IMR-90 (cell line): ENCODE results near the gene BCAS3. TPM values are rescaled to one million over a fixed set of nuclear protein-coding genes. Genes with fewer than 3 reads are reported as not detected.

ENCODE experiments used
- ATAC-seq: fragments of 200-7000 bp; cut with Tn5 transposase; 2 replicates; pipeline ENCODE4 v1.9.1; 2020; ENCODE audit warnings: low read depth, mild to moderate bottlenecking, moderate library complexity
- BruUV-seq: library from RNA; stranded (reverse); fragments of 400-500 nt; replicated peaks from 2 replicates; lab custom pipeline; 2021; lab: Mats Ljungman, UMichigan
- CTCF ChIA-PET: fragments of 300-600 bp; formaldehyde crosslinking; extraction: SDS; loops from one replicate; lab custom pipeline; 2021; ENCODE audit warnings: antibody characterized with exemption; lab: Yijun Ruan, JAX
- POLR2A ChIA-PET: fragments of 300-600 bp; sonication (Branson Sonifier 250); formaldehyde crosslinking; loops from one replicate; lab custom pipeline; 2022; ENCODE audit warnings: antibody characterized with exemption; ENCODE audit not compliant: unreplicated experiment; lab: Charles Lee
- DNase-seq: peaks from one replicate; pipeline ENCODE4 v3.0.0; 2013
- H2AFZ ChIP-seq: replicated peaks from 2 replicates; pipeline ENCODE3; 2013; ENCODE audit warnings: low read length, mild to moderate bottlenecking; ENCODE audit not compliant: poor library complexity
- H2AK5ac ChIP-seq: 2 replicates; pipeline ENCODE4 v1.6.1; 2013; ENCODE audit warnings: low read depth, low read length, inconsistent platforms
- H2AK9ac ChIP-seq: replicated peaks from 2 replicates; pipeline ENCODE3; 2013; ENCODE audit warnings: mild to moderate bottlenecking, low read depth, low read length, moderate library complexity; ENCODE audit not compliant: poor library complexity
- H2BK120ac ChIP-seq: 2 replicates; pipeline ENCODE4 v1.6.1; 2013; ENCODE audit warnings: low read depth, low read length, inconsistent platforms
- H2BK15ac ChIP-seq: 3 replicates; pipeline ENCODE4 v1.6.1; 2013; ENCODE audit warnings: low read depth, low read length, inconsistent platforms
- H2BK20ac ChIP-seq: 2 replicates; pipeline ENCODE4 v1.6.1; 2013; ENCODE audit warnings: low read depth, mild to moderate bottlenecking, inconsistent platforms, low read length, moderate library complexity
- H2BK5ac ChIP-seq: 2 replicates; pipeline ENCODE4 v1.6.1; 2013; ENCODE audit warnings: mild to moderate bottlenecking, low read depth, low read length, inconsistent platforms; ENCODE audit not compliant: poor library complexity, severe bottlenecking
- H3K14ac ChIP-seq: replicated peaks from 2 replicates; pipeline ENCODE4 v1.6.1; 2013; ENCODE audit warnings: low read depth, low read length, inconsistent platforms
- H3K18ac ChIP-seq: 2 replicates; pipeline ENCODE4 v1.6.1; 2013; ENCODE audit warnings: low read depth, low read length, control low read depth
- H3K23ac ChIP-seq: 2 replicates; pipeline ENCODE4 v1.6.1; 2013; ENCODE audit warnings: low read depth, low read length, inconsistent platforms
- H3K27ac ChIP-seq: 2 replicates; pipeline ENCODE4 v1.5.1; 2013; ENCODE audit warnings: mild to moderate bottlenecking, control low read depth, low read length; ENCODE audit not compliant: insufficient read depth
- H3K27me3 ChIP-seq: 2 replicates; pipeline ENCODE4 v1.6.1; 2013; ENCODE audit warnings: low read length; ENCODE audit not compliant: control insufficient read depth, insufficient read depth
- H3K36me3 ChIP-seq: 2 replicates; pipeline ENCODE4 v1.6.1; 2013; ENCODE audit warnings: low read length, mixed read lengths; ENCODE audit not compliant: control insufficient read depth, insufficient read depth
- H3K4ac ChIP-seq: 2 replicates; pipeline ENCODE4 v1.6.1; 2013; ENCODE audit warnings: low read depth, low read length, inconsistent platforms
- H3K4me1 ChIP-seq: 2 replicates; pipeline ENCODE4 v1.6.1; 2013; ENCODE audit warnings: low read length, mixed read lengths; ENCODE audit not compliant: control insufficient read depth, insufficient read depth
- H3K4me2 ChIP-seq: 2 replicates; pipeline ENCODE4 v1.6.1; 2013; ENCODE audit warnings: low read depth, mild to moderate bottlenecking, control low read depth, low read length, moderate library complexity
- H3K4me3 ChIP-seq: 2 replicates; pipeline ENCODE4 v1.5.1; 2013; ENCODE audit warnings: low read depth, mild to moderate bottlenecking, control low read depth, low read length, moderate library complexity; ENCODE audit not compliant: insufficient read depth
- H3K56ac ChIP-seq: 2 replicates; pipeline ENCODE4 v1.6.1; 2013; ENCODE audit warnings: low read length, inconsistent platforms; ENCODE audit not compliant: insufficient read depth; ENCODE audit errors: extremely low read depth
- H3K79me1 ChIP-seq, 2 experiments: 2 replicates each; pipeline ENCODE4 v1.6.1; 2013; ENCODE audit warnings: low read length in 2 of 2, inconsistent platforms in 1 of 2, low read depth in 1 of 2
- H3K9ac ChIP-seq: 2 replicates; pipeline ENCODE4 v1.6.1; 2013; ENCODE audit warnings: low read depth, low read length, control low read depth
- H3K9me1 ChIP-seq: 2 replicates; pipeline ENCODE4 v1.6.1; 2013; ENCODE audit warnings: low read length, inconsistent platforms; ENCODE audit not compliant: insufficient read depth
- H3K9me3 ChIP-seq: 2 replicates; pipeline ENCODE4 v1.6.1; 2013; ENCODE audit warnings: low read length; ENCODE audit not compliant: control insufficient read depth, insufficient read depth
- H4K20me1 ChIP-seq: 2 replicates; pipeline ENCODE4 v1.6.1; 2013; ENCODE audit warnings: low read length, inconsistent platforms; ENCODE audit not compliant: insufficient read depth
- H4K5ac ChIP-seq: 2 replicates; pipeline ENCODE4 v1.6.1; 2013; ENCODE audit warnings: mild to moderate bottlenecking, low read depth, low read length, control low read depth
- H4K8ac ChIP-seq, 2 experiments: 2 replicates each; pipeline ENCODE4 v1.6.1; 2013; ENCODE audit warnings: low read depth in 2 of 2, low read length in 2 of 2, control low read depth in 1 of 2, inconsistent platforms in 1 of 2
- H4K91ac ChIP-seq: 2 replicates; pipeline ENCODE4 v1.6.1; 2013; ENCODE audit warnings: low read depth, low read length, inconsistent platforms; ENCODE audit not compliant: insufficient read depth
- CEBPB ChIP-seq: IDR thresholded peaks from 2 replicates; pipeline ENCODE4 v1.6.1; 2012; ENCODE audit warnings: low read depth, low read length, improper control_type of control experiment
- ELK1 ChIP-seq: fragments of 150-350 bp; IDR thresholded peaks from 2 replicates; pipeline ENCODE4 v1.6.1; 2016; ENCODE audit warnings: low read depth, mild to moderate bottlenecking, low read length, moderate library complexity, borderline replicate concordance
- FOS ChIP-seq: fragments of 150-350 bp; IDR thresholded peaks from 2 replicates; pipeline ENCODE4 v1.6.1; 2016; ENCODE audit warnings: low read depth, low read length
- MXI1 ChIP-seq: IDR thresholded peaks from 2 replicates; pipeline ENCODE4 v1.6.1; 2012; ENCODE audit warnings: low read depth, mild to moderate bottlenecking, low read length, moderate library complexity, borderline replicate concordance
- POLR2A ChIP-seq: IDR thresholded peaks from 2 replicates; pipeline ENCODE4 v1.6.1; 2012; ENCODE audit warnings: mild to moderate bottlenecking, low read depth, low read length
- WGBS, 2 experiments: methylation state at CpG; one replicate each; pipeline versions ENCODE4 v1.1.5 to v1.1.7; 2013; ENCODE audit warnings: missing lambda C conversion rate in 2 of 2; ENCODE audit not compliant: insufficient read length in 1 of 2; ENCODE audit errors: extremely low coverage in 2 of 2; 5-methylcytosine and 5-hydroxymethylcytosine counted together
- dilution Hi-C: fragments of 300-500 bp; cut with HindIII; formaldehyde crosslinking; loops from one replicate; pipeline ENCODE4 v1.14.3; 2018; ENCODE audit warnings: low sequenced_read_pairs; ENCODE audit not compliant: unreplicated experiment
- in situ Hi-C: fragments of 300-500 bp; cut with MboI; formaldehyde crosslinking; loops from 3 replicates; pipeline ENCODE4 v1.14.3; 2019; ENCODE audit warnings: low sequenced_read_pairs, inconsistent platforms, mixed read lengths
- intact Hi-C: fragments of 100-400 bp; cut with micrococcal nuclease; formaldehyde crosslinking; loops from 2 replicates; pipeline ENCODE4 v1.10.0; 2022
- polyA plus RNA-seq, 3 experiments: library from polyadenylated mRNA; depleted of rRNA; stranded (reverse); fragments of >200 nt; gene quantifications; 2 replicates each; pipeline ENCODE4 v1.2.3, GENCODE V29; 2012; ENCODE audit warnings: low replicate concordance in 1 of 3
- total RNA-seq: library from RNA; depleted of rRNA; stranded (reverse); fragments of >200 nt; gene quantifications from 2 replicates; pipeline ENCODE4 v1.2.3, GENCODE V29; 2012
- TF ChIP-seq, protein P1 (sequence below): conservative IDR thresholded peaks from 2 replicates; pipeline ENCODE4 v1.5.1; 2012; ENCODE audit warnings: mild to moderate bottlenecking, low read depth, low read length, improper control_type of control experiment

The BCAS3 gene
- total and polyA plus RNA-seq, 2 of the 4 experiments (the other 2 are of a cell fraction): 6.3 to 27.1 TPM

DNA sequence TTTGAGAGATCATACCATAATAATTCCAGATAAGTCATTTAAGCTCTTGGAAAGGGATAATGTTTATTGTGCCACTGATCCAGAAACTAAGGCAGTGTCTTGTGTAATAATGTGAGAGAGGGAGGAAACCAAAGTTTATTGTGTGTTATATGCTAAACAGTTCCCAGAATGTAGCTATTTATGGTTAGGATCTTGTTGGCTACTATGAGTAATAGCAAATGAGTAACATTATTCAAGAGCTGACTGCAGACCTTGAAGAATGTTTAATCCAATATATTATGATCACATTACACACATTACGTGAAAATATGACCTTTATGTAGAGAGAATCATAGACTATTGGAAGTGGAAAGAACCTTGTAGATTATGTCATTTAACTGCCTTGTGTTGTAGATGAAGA is 139.5 kb downstream of the BCAS3 start:
- H3K9ac ChIP-seq: no peak overlapping the region
- POLR2A ChIA-PET: no interaction called here

More for the DNA sequence above, 139.5 kb downstream of the BCAS3 start:
- Histone ChIP-seq H4K20me1 (no peaks in the 10 kb centered on the region), H3K18ac (peak overlapping the region; percentile 37; the same call in 1 of the 2 replicates), H2AK5ac (no peak overlapping the region), H2AK9ac (no peak overlapping the region), H3K4me3 (no peak overlapping the region), H4K91ac (no peak overlapping the region), H3K4me2 (peak overlapping the region; percentile 37; the same call in 1 of the 2 replicates), H3K27ac (no peak overlapping the region), H4K8ac (no peak overlapping the region), H3K27me3 (no peaks in the 10 kb centered on the region), H3K14ac (no peak overlapping the region), H3K9me3 (no peaks in the 10 kb centered on the region), H3K79me1 (peaks cover 0 to 3% of the 10 kb centered on the region in 2 experiments; a peak in 1 of 4 replicates), H4K5ac (no peak overlapping the region), H2BK120ac (peak overlapping the region; percentile 7; the same call in 1 of the 2 replicates), H2BK15ac (no peak overlapping the region), H2AFZ (no peak overlapping the region), H3K9me1 (peaks cover 3% of the 10 kb centered on the region; the same call in 1 of the 2 replicates), H3K4ac (no peak overlapping the region; the same call in 1 of the 2 replicates), H3K4me1 (peaks cover 6% of the 10 kb centered on the region), H2BK20ac (peak overlapping the region; percentile 64; the same call in 1 of the 2 replicates), H2BK5ac (peak overlapping the region; percentile 60), H3K36me3 (no peaks in the 10 kb centered on the region), H3K56ac (no peak overlapping the region), H3K23ac (no peak overlapping the region)
- WGBS, 2 experiments: no CpG with 5 or more reads among the region's 1 CpG
- ATAC-seq: peak; percentile 99
- no TSS peak for BruUV-seq
- CTCF ChIA-PET: interaction anchor here (1.0 kb wide), 1 partner anchor 25 kb away, joined by 6 read pairs; no protein-coding TSS in a partner anchor
- dilution Hi-C loops: no loop called here
- in situ Hi-C loops: no loop called here
- intact Hi-C loops: no loop called here
- 0 out of 2 replicates have a peak, but pooled peaks have one; percentile 32 for TF ChIP-seq FOS
- TF ChIP-seq, protein P1, sequence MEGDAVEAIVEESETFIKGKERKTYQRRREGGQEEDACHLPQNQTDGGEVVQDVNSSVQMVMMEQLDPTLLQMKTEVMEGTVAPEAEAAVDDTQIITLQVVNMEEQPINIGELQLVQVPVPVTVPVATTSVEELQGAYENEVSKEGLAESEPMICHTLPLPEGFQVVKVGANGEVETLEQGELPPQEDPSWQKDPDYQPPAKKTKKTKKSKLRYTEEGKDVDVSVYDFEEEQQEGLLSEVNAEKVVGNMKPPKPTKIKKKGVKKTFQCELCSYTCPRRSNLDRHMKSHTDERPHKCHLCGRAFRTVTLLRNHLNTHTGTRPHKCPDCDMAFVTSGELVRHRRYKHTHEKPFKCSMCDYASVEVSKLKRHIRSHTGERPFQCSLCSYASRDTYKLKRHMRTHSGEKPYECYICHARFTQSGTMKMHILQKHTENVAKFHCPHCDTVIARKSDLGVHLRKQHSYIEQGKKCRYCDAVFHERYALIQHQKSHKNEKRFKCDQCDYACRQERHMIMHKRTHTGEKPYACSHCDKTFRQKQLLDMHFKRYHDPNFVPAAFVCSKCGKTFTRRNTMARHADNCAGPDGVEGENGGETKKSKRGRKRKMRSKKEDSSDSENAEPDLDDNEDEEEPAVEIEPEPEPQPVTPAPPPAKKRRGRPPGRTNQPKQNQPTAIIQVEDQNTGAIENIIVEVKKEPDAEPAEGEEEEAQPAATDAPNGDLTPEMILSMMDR: no peak
- TF ChIP-seq CEBPB: peak; percentile 95
- TF ChIP-seq POLR2A: no peak
- no peak for TF ChIP-seq ELK1
- TF ChIP-seq MXI1: no peak
- peak; percentile 94 for DNase-seq
